ENCODE measurements around the gene CCNL2. TPM values are rescaled to one million over a fixed set of nuclear protein-coding genes. Genes with fewer than 3 reads are reported as not detected.

CCNL2 gene
- total and polyA plus RNA-seq, 9 donors, result 71.1 to 245 (median 196) TPM

DNA sequence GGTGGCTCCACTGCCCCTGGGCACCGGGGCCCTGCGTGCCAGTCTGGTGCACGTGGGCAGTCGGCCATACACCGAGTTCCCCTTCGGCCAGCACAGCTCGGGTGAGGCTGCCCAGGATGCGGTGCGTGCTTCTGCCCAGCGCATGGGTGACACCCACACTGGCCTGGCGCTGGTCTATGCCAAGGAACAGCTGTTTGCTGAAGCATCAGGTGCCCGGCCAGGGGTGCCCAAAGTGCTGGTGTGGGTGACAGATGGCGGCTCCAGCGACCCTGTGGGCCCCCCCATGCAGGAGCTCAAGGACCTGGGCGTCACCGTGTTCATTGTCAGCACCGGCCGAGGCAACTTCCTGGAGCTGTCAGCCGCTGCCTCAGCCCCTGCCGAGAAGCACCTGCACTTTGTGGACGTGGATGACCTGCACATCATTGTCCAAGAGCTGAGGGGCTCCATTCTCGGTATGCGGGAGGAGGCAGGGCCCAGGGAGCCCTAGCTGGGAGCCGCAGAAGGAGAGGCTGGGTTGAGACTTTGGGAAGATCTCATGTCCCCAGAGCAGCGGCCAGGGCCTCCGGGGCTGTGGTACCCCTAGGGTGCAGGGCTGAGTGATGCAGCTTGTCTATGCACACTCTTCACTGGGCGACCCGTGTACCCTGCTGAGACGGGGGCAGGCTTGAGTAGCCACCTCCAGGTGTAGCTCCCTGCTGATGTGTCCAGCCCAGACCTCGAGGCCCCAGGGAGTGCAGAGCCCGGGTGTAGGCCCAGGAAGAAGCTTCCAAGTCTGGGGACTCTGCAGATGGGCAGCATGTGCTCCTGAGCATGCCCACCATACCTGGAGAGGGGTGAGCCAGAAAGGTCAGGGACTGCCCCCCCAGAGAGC is 38.1 kb upstream of the CCNL2 start:
- no peaks in the 10 kb centered on the region for H3K9me3 ChIP-seq
- H3K4me3 ChIP-seq, result no peak overlapping the region
- H3K27me3 ChIP-seq, result no peaks in the 10 kb centered on the region
- TF ChIP-seq POLR2A (IDR thresholded peaks at IDR 0.05), result no peak
- no peak for TF ChIP-seq CTCF (IDR thresholded peaks at IDR 0.05)
- no peak for TF ChIP-seq EP300 (IDR thresholded peaks at IDR 0.05)
- no peaks in the 10 kb centered on the region for H3K36me3 ChIP-seq
- intact Hi-C loops (cut with DNase I), result no loop called here
- peaks cover 39% of the 10 kb centered on the region for H3K4me1 ChIP-seq (ENCODE audit: insufficient read depth)
- 81 to 85% (median 81%) methylated on average over 23 to 31 of the region's 31 CpGs for WGBS, 3 donors
- peak in 1 of 5 donors; percentile 43 for DNase-seq
- H3K27ac ChIP-seq, result no peak overlapping the region

GRCh38 chr1:1436630-1437032 is 37.5 kb upstream of the CCNL2 start:
- no peaks in the 10 kb centered on the region for H3K27me3 ChIP-seq
- H3K27ac ChIP-seq, result no peak overlapping the region
- no peak for DNase-seq
- no peaks in the 10 kb centered on the region for H3K9me3 ChIP-seq
- no peaks in the 10 kb centered on the region for H3K36me3 ChIP-seq
- H3K4me3 ChIP-seq, result peak overlapping the region; percentile 49
- TF ChIP-seq EP300 (IDR thresholded peaks at IDR 0.05) (no peak), CTCF (IDR thresholded peaks at IDR 0.05) (no peak), POLR2A (IDR thresholded peaks at IDR 0.05) (no peak)
- 81 to 89% (median 83%) methylated on average over 6 to 7 of the region's 7 CpGs for WGBS, 3 donors
- H3K4me1 ChIP-seq (ENCODE audit: insufficient read depth), result peaks cover 44% of the 10 kb centered on the region
- intact Hi-C loops (cut with DNase I), result no loop called here

- 10 to 22% (median 15%) methylated on average over 29 to 40 of the region's 40 CpGs for WGBS, 3 donors
- TF ChIP-seq POLR2A (IDR thresholded peaks at IDR 0.05), result no peak
- TF ChIP-seq EP300 (IDR thresholded peaks at IDR 0.05), result no peak
- TF ChIP-seq CTCF (IDR thresholded peaks at IDR 0.05), result no peak
These were observed 36.9 kb upstream of the CCNL2 start for GRCh38 chr1:1435911-1436629.

GRCh38 chr1:1435106-1435903 is 36.2 kb upstream of the CCNL2 start, which contains the start of gene VWA1:
Gene VWA1 (plus strand): TSS chr1:1435690. CDS start chr1:1435749, 59 bp downstream.
- Histone ChIP-seq H3K4me3 (peak within 1 kb of the TSS; percentile 49), H3K9me3 (no peaks in the 10 kb centered on the region), H3K27me3 (no peaks in the 10 kb centered on the region), H3K27ac (peak within 1 kb of the TSS; percentile 42 to 96), H3K36me3 (no peaks in the 10 kb centered on the region), H3K4me1 (ENCODE audit: insufficient read depth) (peaks cover 46% of the 10 kb centered on the region)
- intact Hi-C loops (cut with DNase I), result no loop called here
- TF ChIP-seq CTCF (IDR thresholded peaks at IDR 0.05) (no peak), EP300 (IDR thresholded peaks at IDR 0.05) (no peak), POLR2A (IDR thresholded peaks at IDR 0.05) (no peak)
- DNase-seq, result peak; percentile 74 to 89 (median 84)
- 9 to 12% (median 11%) methylated on average over 60 to 89 of the region's 89 CpGs for WGBS, 3 donors

More at GRCh38 chr1:1435911-1436629, 36.9 kb upstream of the CCNL2 start:
- H3K4me1 ChIP-seq (ENCODE audit: insufficient read depth), result peaks cover 42% of the 10 kb centered on the region
- no peaks in the 10 kb centered on the region for H3K9me3 ChIP-seq
- H3K27me3 ChIP-seq, result no peaks in the 10 kb centered on the region
- DNase-seq, result peak in 3 of 5 donors; percentile 20 to 50 (median 42)
- intact Hi-C loops (cut with DNase I), result no loop called here
- H3K36me3 ChIP-seq, result no peaks in the 10 kb centered on the region
- peak overlapping the region in 1 of 2 donors; percentile 96 for H3K27ac ChIP-seq
- H3K4me3 ChIP-seq, result peak overlapping the region; percentile 49

Measured in ovary (tissue), 9 donors.